Measurements from ENCODE around the gene UBE2G2.

Gene UBE2G2

DNA sequence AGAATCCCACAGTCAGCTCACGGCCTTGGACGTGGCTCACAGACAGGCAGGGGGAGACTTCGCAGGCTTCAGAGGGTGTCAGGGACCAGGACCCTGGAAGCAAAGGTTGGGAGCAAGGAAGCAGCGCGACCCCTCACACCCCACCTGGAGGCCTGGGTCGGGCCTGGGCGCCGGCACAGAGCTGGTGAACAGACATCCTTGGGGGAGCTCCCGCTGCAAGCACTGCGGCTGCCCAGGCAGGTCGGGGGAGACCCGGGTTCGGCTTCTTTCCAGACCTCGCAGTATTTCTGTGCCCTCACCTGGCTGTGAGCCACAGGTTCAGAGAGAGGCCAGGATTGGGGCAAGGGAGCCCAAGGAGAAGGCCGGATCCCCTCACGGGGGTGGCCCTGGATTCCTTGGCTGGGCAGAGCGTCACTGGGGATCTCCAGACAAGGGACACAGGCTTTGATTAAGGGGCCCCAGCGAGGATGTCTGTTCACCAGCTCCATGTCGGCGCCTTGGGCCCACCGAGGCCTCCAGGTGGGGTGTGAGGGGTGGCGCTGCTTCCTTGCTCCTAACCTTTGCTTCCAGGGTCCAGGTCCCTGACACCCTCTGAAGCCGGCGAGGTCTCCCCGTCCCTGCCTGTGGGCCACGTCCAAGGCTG lies 52.4 kb downstream of the UBE2G2 start:
- DNase-seq: no peak

DNA sequence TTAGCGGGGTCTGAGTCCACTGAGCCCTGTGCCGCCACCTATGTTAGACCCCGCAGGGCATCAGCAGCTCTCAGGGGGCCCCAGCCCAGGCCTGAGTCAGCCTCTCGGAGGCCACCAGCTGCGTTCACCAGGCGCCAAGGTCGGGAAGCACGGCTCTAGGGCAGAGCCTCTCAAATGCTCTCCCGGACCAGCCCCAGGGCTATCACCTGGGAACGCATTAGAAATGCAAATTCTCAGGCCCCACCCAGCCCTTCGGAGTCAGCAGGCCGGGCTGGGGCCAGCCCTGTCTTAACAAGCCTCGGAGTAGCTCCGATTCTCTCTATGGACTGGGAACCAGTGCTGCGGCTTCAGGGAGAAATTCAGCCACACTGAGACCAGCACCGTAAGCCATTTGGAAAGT lies 53.0 kb downstream of the UBE2G2 start:
- DNase-seq: no peak

DNA sequence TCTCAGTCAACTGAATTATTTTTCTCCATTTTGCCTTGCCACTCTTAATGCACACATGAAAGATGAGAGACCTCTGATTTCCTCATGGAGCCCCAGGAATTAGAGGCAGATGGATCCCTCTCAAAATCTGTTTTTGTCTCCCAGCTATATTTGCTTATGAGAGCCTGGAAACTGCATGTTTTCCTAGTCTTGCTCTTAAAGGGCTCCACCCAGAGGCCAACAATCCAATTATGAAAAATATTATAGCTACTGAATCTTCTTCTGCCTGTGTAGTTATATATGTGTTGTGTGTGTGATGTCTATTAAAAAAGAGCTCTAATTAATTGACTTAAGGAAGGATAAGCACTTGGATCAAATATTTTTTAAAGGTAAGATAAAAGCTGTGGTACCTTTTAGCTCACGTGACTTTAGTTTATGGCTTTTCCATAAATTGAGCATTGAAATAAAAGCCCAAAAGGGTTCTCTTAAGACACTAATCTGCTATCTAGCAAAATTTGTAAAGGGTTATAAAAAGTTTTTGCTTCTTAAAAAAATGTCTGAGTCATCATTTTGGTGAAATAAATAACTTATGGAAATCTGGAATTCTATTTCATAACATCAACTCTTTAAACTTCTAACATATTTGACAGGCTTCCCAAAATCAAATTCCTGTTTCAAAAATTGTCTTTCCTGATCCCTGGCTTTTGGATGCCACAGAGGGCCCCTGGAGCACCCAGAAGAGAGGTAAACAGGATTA lies 59.0 kb downstream of the UBE2G2 start:
- DNase-seq: no peak

DNA sequence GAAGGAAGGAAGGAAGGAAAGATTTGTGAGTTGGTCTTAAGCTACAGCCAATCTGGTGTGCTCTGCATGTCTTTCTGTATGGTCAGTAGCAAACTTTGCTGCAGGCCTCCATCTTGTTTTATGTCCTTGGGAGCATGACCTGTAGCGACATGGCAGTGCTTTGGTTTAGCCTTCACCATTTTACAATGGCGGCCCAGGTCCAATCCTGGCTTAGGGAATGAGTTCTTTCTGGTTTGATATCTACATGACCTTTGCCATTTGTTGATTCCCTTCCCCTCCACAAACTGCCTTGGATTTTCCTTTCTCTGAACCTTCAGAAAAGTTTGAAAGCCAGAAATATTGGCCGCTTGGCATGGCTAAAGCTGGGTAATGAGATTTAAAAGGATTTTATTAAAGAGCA lies 59.7 kb downstream of the UBE2G2 start:
- no peak for DNase-seq

DNA sequence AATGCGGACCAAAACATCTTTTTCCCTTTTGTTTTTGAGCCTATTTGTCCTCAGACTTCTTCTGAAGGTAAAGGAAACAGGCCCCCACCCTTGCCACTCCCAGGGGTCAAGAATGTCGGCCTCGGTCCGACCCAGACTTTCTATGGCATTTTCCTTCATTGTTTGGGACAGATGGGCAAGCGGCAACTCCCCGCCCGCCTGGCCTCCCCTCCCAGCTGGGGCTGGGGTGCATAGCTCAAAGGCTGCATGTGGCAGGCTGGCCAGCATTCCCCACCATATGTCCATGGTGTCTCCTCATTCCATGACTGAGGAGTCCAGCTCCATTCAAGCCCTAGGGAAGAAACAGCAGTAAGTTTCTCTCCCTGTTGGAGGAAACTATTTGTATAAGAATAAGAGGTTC lies 60.9 kb downstream of the UBE2G2 start:
- no peak for DNase-seq

DNA sequence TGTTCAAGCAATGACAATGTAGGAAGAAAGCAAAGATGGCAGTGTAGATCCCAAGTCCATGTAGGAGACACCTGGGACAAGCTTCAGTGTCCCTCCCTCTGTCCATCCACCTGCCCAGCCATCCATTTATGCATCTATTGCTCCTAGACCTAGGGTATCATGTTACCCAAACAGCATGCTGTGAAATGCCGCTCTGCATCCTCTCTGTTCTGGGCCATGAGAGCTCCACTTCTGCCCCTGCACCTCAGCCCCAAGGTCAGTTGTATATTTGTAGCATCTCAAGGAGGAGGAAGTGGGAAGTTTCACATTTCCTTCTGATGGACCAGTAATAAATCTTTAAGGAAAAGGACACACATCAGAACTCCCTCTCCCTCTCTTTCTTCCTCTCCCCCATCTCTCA lies 62.3 kb downstream of the UBE2G2 start:
- no peak for DNase-seq

DNA sequence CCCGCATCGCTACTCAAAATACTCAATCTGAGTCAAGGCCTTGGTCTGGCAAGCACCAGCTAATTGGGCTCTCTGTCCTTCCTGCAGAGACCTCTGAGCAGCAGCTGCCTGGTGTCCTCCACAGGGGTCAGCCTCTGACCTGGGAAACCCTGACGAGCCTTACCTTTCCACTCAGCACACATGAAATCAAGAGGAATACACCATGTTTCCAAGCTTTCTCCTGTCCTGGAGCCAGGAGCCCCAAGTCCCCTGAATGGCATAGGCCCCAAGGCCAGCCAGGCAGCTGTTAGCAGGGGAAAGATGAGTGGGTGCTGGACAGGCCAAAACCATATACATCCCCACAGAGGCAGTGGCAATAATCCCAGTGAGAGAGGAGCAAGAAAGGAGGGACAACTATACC lies 63.0 kb downstream of the UBE2G2 start:
- DNase-seq: no peak

DNA sequence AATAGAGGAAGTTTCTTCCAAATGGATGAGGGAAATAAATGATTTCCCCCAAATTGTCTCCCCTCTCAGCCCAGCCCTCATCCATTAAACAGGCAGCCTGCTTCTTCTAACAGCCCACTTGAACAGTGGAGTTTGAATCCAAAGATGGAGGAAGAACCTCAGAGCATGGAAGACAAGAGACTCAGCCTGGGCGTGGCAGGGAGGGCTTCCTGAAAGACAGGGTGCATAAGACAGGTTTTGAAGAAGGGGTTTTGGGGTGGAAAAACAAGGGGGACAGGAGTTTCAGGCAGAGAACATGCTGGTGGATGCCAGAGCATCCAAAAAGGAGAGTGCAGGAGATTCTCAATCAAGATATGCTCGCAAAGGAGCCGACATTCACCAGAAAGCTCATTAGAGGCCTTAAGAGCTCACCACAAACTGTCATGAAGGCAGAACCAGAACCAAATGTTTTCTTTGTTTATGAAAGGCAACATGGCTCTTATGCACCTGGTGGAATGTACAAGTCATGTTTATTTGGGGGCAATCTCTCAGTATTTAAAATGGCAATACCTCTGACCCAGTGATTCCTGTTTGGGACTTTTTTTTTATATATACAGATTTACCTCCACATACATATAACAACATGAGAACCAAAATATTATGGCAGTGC lies 63.8 kb downstream of the UBE2G2 start:
- no peak for DNase-seq

DNA sequence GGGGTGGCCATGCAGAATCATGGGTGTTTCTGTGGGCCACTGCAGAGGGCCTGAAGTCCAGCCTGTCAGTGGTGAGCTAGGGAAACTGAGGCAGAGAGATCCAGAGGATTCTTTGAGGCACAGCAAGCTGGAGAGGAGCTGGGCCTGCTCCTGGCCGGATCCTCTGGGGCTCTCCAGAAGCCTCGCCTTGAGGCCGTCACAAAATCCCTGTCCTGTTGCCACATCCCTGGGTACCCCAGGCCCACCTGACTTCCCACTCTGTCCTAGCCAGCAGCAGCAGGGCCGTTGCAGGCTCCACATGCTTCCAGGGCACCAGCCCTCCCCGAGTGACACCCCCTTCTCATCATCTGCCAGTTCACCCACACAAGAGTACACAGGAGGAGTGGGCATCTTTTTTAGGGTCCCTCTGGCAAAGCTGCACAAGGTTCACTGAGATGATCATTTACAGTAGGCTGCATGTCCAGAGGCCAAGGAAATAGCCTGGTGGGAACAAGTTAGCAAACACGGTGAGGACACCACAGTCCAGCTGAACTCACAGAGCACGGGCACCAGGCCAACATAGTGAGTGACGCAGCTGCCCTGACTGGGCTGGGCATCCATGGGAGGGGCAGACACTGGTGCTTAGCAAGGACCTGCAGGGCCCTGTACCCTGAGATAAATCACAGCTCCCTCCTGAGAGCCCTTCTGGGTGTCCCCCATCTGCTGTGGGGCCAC lies 65.2 kb downstream of the UBE2G2 start:
- no peak for DNase-seq

DNA sequence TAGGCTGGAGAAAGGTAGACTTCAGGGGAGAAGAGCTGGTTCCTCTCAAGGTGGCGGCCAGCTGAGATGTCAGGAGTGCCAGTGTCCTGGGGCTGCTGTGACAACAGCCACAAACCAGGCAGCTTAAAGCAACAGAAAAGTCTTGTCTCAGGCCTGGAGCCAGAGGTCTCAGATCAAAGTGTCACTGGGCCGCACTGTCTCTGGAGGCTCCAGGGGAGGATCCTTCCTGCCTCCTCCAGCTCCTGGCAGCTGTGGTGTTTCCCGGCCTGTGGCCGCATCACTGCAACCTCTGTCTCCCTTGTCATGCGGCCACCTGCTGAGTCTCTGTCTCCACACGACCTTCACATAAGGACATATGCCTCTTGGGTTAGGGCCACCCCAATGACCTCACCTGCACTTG lies 65.8 kb downstream of the UBE2G2 start:
- DNase-seq: no peak

DNA sequence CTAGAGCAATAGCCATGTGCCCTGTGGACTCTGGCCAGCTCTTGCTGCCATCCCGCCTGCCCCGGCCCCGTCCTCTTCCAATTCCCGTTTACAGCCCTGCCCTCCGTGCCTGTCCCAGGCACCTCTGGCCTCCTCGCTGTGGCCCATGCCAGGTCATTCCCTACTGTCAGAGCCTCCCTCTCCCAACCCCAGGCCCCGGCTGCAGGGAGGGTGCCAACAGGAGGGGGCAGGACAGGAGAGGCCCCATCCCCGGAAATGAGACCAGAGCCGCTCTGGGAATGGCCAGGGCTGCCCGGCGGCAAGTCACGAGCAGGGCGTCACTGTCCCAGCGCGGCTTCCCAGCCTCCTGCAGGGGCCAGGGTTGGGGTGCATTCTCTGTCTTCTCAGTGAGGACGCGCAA lies 66.8 kb downstream of the UBE2G2 start:
- DNase-seq: no peak

DNA sequence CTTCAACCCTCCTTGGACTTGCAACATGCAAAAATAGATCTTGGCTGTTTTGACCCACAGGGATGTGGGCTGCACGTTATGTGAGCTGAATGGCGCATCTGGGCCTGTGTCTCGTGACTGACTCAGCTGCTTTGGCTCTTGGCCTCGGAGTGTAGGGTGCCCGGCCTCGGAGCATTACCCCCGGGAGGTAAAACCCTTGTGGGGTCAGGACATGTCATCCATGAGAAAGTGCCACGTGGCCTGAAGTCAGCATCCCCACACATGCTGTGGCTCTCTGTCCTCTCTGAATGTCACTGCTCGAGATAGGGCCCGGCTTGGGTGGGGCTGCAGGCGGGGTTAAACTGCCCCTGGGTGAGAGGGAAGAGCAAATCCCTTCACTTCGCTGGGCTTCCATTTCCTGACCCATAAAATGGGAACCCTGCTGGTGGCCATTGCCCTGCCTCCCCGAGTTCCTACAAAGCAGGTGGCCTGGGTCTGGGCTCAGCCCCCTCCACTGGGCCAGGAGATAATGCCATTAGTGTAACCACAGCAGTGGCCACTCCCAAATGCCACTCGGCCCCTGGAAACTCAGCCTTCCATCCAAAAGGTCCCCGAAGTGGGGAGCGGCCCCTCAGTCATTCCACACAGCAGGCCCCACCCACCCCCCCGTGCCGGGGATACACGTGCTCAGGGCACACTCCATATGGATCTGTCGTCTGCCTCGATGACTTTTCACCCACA lies 67.4 kb downstream of the UBE2G2 start:
- DNase-seq: no peak

DNA sequence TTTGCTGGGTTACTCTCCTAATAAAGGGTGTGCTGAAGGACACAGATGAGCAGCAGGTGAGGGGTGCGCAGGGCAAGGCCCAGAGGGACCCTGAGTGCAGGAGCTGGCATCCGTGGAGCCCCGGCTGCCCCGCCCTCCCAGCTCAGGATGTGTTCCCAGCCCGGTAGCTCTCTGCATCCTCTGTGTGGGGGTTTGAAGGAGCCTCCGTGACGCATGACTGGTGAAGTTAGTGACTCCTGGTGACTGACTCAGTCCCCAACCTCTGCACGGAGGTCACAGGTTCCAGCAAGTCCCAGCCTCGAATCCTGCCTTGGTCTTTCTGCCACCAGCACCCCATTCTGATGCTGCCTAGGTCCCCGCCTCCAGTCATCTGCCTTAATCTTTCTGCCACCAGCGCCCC lies 68.7 kb downstream of the UBE2G2 start:
- DNase-seq: no peak

DNA sequence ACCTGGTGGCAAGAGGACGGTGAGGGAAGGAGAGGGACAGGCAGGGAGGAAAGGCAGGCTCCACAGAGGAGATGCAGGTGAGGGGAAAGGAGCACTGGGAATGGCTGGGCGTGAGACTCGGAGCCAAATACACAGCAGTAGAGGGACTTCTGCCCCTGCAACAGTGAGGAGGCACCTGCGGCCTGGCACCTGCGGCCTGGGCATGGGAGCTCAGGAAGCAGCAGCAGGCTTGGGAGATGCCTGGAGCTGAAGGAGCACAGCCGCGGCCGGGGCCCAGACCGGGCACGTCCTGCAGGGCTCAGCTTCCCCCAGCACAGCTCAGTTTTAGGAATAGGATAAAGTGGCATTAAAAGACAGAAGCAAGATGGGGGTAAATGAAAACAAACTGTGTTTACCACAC lies 69.4 kb downstream of the UBE2G2 start:
- no peak for DNase-seq

DNA sequence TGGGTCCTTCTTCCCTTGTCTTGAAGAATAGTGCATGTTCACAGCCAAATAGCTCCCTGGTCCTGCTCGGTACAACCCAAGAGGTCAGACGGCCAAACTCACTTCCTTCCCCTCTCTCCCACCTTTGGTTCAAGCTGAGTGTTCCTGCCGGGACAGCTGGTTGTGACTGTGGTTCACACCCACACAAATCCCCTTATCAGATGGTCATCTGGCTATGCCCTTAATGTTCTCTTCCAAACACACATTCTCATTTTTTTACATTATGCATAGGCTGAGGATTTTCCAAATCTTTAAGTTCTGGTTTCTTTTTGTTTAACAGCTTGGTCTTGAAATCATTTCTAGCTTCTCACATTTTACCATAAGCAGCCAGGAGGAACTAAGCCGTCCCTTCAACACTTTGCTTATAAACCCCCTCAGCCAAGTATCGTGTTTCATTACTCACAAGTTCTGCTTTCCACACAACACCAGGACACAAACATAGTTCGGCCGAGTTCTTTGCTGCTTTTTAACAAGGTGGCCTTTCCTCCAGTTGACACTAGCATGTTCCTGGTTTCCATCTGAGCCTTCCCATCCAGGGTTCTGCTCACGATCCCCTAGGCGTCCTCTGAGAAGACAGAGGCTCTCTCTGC lies 70.6 kb downstream of the UBE2G2 start:
- DNase-seq: peak in 1 of 14 donors; percentile 2

DNA sequence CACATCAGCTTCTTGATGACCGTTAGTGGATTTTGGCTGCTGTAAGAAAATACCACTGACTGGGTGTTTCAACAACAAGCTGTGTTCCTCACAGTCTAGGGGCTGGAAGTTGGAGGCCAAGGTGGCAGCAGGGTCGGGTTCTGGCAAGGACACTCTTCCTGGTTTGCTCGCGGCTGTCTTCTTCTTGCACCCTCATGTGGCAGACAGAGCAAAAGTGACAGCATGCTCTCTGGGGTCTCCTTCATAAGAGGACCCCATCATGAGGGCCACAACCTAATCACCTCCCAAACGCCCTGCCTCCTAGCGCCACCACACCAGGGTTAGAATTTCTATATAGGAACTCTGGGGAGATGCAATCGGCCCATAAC lies 71.6 kb downstream of the UBE2G2 start:
- DNase-seq: no peak

DNA sequence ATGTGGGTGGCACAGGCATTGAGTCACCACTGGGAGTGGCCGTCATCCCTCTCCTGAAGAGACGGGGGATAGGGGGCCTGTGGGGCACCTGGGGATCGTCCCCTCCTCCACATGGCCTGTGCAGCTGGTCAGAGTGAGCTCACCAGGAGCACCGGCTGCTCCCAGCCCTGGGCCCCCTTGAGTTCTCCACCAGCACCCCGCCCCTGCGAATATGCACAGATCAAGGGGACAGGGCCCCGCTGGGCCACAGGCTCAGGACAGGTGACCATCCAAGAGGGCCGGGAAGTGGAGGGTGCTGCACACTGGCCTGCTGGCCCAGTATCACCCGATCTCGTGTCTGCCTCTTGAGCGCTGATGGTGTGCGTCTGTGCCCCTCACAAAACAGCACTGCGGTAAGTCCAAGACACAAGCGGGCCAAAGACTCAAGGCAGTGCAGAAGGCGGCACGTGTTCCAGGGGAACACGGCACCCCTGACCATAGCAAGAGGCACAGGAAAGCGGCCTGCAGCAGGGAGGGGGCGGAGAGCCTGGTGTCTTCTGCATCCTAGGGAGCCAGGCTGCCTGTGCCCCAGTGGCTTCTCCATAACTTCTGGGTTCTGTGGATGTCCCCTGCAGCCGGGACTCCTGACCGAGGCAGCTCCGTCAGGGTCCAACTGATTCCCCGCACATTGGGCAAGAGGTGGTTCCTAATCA lies 72.1 kb downstream of the UBE2G2 start:
- DNase-seq: no peak

DNA sequence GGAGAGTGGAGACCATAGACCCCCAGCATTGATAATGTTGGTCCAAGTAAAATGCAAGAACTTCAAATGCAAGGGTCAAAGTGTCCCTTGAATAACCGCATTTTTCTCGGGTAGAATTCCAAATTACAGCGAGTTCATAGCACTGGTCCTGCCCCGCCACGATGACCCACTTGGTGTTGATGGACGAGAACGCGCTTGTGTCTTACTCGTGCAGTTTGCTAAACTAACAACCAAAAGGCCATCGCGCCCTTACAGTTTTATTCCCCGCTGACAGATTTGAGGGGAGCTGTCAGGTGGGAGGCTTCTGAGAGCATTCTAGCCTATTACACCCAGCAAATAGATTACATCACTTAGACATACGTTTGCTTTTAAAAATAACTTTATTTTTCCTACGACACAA lies 72.9 kb downstream of the UBE2G2 start:
- no peak for DNase-seq

DNA sequence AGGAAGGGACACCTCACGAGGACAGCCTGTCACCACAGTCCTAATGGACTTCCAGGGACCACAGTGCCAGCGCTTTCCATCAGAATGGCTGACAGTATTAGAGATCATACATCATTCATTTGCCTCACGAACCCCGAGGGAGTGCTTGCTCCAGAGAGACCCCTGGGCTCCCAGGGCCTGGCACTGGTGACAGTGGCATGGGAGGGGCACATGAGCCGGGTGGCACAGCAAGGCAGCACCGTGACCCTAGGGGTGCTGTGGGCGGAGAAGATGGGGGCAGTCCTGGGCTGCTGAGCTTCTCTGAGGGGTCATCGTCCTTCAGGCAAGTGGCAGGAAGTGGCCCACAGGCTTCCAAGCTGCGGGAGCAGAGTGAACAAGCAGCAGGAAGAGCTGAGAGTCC lies 73.9 kb downstream of the UBE2G2 start:
- DNase-seq: no peak

DNA sequence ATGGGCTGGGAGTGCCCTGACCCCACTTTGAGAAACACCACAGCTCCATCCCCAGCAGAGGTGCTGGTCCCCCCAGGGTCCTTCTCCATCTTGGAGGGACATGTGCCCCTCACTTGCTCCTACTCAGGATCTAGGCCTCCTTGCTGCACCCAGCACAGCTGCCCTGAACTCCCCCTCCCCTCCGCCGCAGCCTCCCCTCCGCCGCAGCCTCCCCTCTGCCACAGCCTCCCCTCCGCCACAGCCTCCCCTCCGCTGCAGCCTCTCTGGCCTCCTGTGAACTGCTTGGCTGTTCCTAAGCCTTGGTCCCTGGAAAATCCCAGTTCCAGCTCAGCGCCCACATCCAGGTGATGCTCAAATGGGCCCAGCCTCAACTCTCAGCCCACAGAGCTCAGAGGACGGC lies 74.3 kb downstream of the UBE2G2 start:
- DNase-seq: no peak

DNA sequence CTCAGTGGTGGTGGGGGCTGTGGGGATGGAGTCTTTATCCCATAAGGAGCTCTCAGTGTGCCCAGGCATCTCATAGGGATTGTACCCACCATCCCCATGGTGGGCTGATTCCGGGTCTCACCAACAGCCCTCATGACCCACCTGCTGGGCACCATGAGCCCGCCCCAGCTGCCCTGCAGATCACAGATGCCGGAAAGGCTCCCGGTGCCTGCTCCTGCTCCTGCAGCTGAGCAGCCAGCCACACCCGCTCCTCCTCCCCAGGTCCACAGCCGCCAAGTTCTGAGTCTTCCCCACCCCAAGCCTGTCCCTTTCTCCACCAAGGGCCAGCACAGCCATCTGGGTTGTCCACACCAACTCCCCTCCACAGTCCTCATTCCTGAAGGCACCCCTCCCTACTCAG lies 74.8 kb downstream of the UBE2G2 start:
- DNase-seq: no peak

DNA sequence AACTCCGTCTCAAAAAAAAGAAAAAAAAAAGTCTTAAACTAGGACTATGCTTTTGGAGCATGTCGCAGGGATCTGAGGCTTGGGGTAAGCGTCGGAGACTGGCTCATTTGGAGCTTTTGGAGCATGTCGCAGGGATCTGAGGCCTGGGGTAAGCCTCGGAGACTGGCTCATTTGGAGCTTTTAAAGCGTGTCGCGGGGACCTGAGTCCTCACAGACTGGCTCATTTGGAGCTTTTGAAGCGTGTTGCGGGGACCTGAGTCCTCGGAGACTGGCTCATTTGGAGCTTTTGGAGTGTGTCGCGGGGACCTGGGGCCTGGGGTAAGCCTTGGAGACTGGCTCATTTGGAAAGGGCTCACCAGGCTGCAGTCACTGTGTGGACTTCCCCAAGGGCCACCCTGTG lies 76.7 kb downstream of the UBE2G2 start:
- no peak for DNase-seq

Data from C1 segment of cervical spinal cord (tissue), 14 donors.